ENCODE measurements around the gene CEMP1. TPM values are rescaled to one million over a fixed set of nuclear protein-coding genes. Genes with fewer than 3 reads are reported as not detected.

The CEMP1 gene
- total RNA-seq, 5 donors from 2014 or later (not counting 1 experiment from before 2014, with no cell fraction given), result 0.26 to 3.1 (median 1.1) TPM; not detected in 1

Other genes starting within 250 kb of the CEMP1 start
- gene ABCA3, start 190.7 kb downstream of the CEMP1 start, total RNA-seq, result 10 to 100 TPM in 2 of 5 donors, 1 to 10 TPM in 3; 6.6 to 11.1 (median 9.9) TPM
- gene CCNF, start 102.0 kb downstream of the CEMP1 start, total RNA-seq, result 1 to 10 TPM; 3.5 to 5.1 (median 4.0) TPM
- 1 to 10 TPM in 2 of 5 donors, under 1 TPM in 3; 0.85 to 1.8 (median 0.93) TPM for gene TEDC2, start 71.3 kb downstream of the CEMP1 start, total RNA-seq
- gene NTN3, start 60.1 kb downstream of the CEMP1 start, total RNA-seq, result not detected
- 10 to 100 TPM in 3 of 5 donors, 1 to 10 TPM in 2; 8.3 to 22.2 (median 10.7) TPM for gene TBC1D24, start 56.3 kb downstream of the CEMP1 start, total RNA-seq
- gene ATP6V0C, start 17.5 kb downstream of the CEMP1 start, total RNA-seq, result 100 to 1,000 TPM; 122 to 161 (median 128) TPM
- 100 to 1,000 TPM; 104 to 215 (median 122) TPM for gene AMDHD2, start 11.0 kb downstream of the CEMP1 start, total RNA-seq
- gene PDPK1, start 6.6 kb upstream of the CEMP1 start, total RNA-seq, result 10 to 100 TPM; 49.8 to 68.4 (median 67.3) TPM
- 10 to 100 TPM; 19.5 to 29.1 (median 26.3) TPM for gene KCTD5, start 151.1 kb upstream of the CEMP1 start, total RNA-seq
- 1 to 10 TPM in 3 of 5 donors, under 1 TPM in 2; 0.70 to 2.0 (median 1.1) TPM for gene PRSS27, start 188.8 kb upstream of the CEMP1 start, total RNA-seq
- gene SRRM2, start 221.2 kb upstream of the CEMP1 start, total RNA-seq, result 1,000 to 10,000 TPM in 2 of 5 donors, 100 to 1,000 TPM in 3; 784 to 1,343 (median 947) TPM
- 100 to 1,000 TPM in 4 of 5 donors, 10 to 100 TPM in 1; 71.8 to 153 (median 131) TPM for gene ELOB, start 245.9 kb upstream of the CEMP1 start, total RNA-seq

Data from T-cell (primary cell).